Esophagus (tissue), 2 donors: ENCODE results near the gene CHMP6. TPM values are rescaled to one million over a fixed set of nuclear protein-coding genes. Genes with fewer than 3 reads are reported as not detected.

Experiments
- H3K27ac ChIP-seq, 2 donors: one replicate each; pipeline ENCODE4 v1.5.1; 2013; ENCODE audit warnings: low read depth in 2 of 2, mild to moderate bottlenecking in 2 of 2, inconsistent platforms in 1 of 2, low read length in 1 of 2, moderate library complexity in 1 of 2
- H3K27me3 ChIP-seq, 2 donors: one replicate each; pipeline ENCODE4 v1.6.1; 2013; ENCODE audit warnings: low read length in 2 of 2, control low read depth in 1 of 2, mild to moderate bottlenecking in 1 of 2; ENCODE audit not compliant: insufficient read depth in 2 of 2, control insufficient read depth in 1 of 2
- H3K36me3 ChIP-seq, 2 donors: one replicate each; pipeline ENCODE4 v1.6.1; 2013; ENCODE audit warnings: low read length in 1 of 2; ENCODE audit not compliant: control insufficient read depth in 2 of 2, insufficient read depth in 2 of 2
- H3K4me1 ChIP-seq, 2 donors: one replicate each; pipeline ENCODE4 v1.6.1; 2013; ENCODE audit warnings: low read length in 1 of 2; ENCODE audit not compliant: control insufficient read depth in 2 of 2, insufficient read depth in 2 of 2
- H3K4me3 ChIP-seq, 2 donors: one replicate each; pipeline ENCODE4 v1.5.1; 2013; ENCODE audit warnings: low read length in 2 of 2, mild to moderate bottlenecking in 2 of 2, low read depth in 1 of 2, moderate library complexity in 1 of 2
- H3K9me3 ChIP-seq, 2 donors: one replicate each; pipeline ENCODE4 v1.6.1; 2013; ENCODE audit warnings: mild to moderate bottlenecking in 2 of 2, low read depth in 1 of 2, low read length in 1 of 2, moderate library complexity in 1 of 2; ENCODE audit not compliant: control insufficient read depth in 2 of 2, insufficient read depth in 1 of 2
- WGBS, 2 donors: extraction: QIAGEN DNeasy Blood & Tissue Kit; methylation state at CpG; one replicate each; pipeline ENCODE4 v1.1.7; 2013; 5-methylcytosine and 5-hydroxymethylcytosine counted together
- polyA plus RNA-seq, 2 donors: library from polyadenylated mRNA; stranded (reverse); fragments of 200-250 nt; gene quantifications; one replicate each; pipeline ENCODE4 v1.2.3, GENCODE V29; 2013
- donor health status: healthy with polysubstance abuse.
- donor health status: Bipolar disorder and iron deficiency.

Gene CHMP6
- polyA plus RNA-seq, 2 donors, result 21.5 to 26.7 TPM

GRCh38 chr17:80981929-80982425, 9.7 kb upstream of the CHMP6 start:
- Histone ChIP-seq H3K27ac (no peak overlapping the region), H3K27me3 (no peaks in the 10 kb centered on the region), H3K9me3 (no peaks in the 10 kb centered on the region), H3K36me3 (no peaks in the 10 kb centered on the region), H3K4me3 (no peak overlapping the region), H3K4me1 (peaks cover 0 to 4% of the 10 kb centered on the region in 2 donors)
- WGBS, 2 donors, result 59 to 61% methylated on average over 16 to 17 of the region's 17 CpGs

DNA sequence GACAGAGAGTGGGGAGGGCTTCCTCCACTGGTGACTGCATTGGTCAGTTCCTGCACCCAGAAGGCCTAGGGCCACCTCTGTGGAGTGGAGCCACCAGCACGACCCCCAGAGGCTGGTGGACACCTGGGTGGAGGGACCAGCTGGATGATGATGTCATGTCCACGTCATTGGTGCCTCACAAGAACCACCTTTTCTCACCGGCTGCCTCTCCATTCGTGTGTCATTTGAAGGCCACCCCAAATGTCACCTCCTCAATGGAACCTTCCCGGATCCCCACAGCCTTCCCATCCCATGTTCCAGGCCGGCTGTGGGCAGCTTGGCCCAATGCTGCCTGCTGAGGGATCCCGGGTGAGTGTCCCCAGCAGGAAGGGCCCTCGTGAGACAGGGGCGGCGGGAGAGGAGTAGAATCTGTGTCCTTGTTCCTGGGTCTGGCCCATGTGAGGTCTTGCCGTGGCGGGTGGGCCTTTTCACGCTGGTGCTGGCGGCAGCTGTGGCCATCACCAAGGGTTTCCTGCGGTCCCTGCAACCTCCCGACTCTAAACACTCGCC, 9.1 kb upstream of the CHMP6 start:
- Histone ChIP-seq H3K36me3 (no peaks in the 10 kb centered on the region), H3K4me1 (peaks cover 0 to 4% of the 10 kb centered on the region in 2 donors), H3K4me3 (no peak overlapping the region), H3K9me3 (no peaks in the 10 kb centered on the region), H3K27ac (no peak overlapping the region), H3K27me3 (no peaks in the 10 kb centered on the region)
- WGBS, 2 donors, result 82 to 85% methylated on average over 17 of the region's 17 CpGs

- 82 to 84% methylated on average over 17 of the region's 17 CpGs for WGBS, 2 donors
- no peaks in the 10 kb centered on the region for H3K36me3 ChIP-seq
- no peak overlapping the region for H3K27ac ChIP-seq
- no peak overlapping the region for H3K4me3 ChIP-seq
- peaks cover 0 to 4% of the 10 kb centered on the region in 2 donors for H3K4me1 ChIP-seq
- no peaks in the 10 kb centered on the region for H3K27me3 ChIP-seq
- no peaks in the 10 kb centered on the region for H3K9me3 ChIP-seq
These were observed 8.1 kb upstream of the CHMP6 start for GRCh38 chr17:80983545-80983944.

DNA sequence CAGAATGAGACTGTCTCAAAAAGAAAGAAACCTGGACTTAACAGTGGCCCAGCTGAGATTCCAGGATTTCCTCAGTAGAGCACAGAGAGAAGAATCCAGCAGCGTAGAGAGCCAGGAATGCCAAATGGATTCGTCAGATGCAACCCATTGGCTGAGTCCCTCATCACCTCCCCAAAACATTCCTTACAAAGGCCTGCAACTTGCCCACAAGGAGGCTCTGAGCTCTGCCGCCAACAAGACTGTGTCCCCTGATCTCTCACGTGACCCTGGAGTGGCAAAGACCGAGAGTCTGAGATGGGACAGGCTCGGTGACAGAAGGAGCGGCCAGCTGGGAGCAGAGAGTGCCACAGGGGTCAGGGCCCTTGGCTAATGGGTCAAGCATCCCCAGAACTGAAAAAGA, 6.9 kb upstream of the CHMP6 start:
- H3K27me3 ChIP-seq, result no peaks in the 10 kb centered on the region
- no peaks in the 10 kb centered on the region for H3K36me3 ChIP-seq
- H3K9me3 ChIP-seq, result no peaks in the 10 kb centered on the region
- no peak overlapping the region for H3K27ac ChIP-seq
- H3K4me3 ChIP-seq, result no peak overlapping the region
- WGBS, 2 donors, result 59 to 60% methylated on average over 7 of the region's 7 CpGs
- H3K4me1 ChIP-seq, result peaks cover 3 to 9% of the 10 kb centered on the region in 2 donors

GRCh38 chr17:80986046-80986445, 5.6 kb upstream of the CHMP6 start:
- Histone ChIP-seq H3K4me3 (no peak overlapping the region), H3K27ac (no peak overlapping the region), H3K4me1 (peaks cover 3 to 7% of the 10 kb centered on the region in 2 donors), H3K9me3 (no peaks in the 10 kb centered on the region), H3K27me3 (no peaks in the 10 kb centered on the region), H3K36me3 (no peaks in the 10 kb centered on the region)
- 81% methylated on average over 7 of the region's 7 CpGs for WGBS, 2 donors

GRCh38 chr17:80986816-80987475, 4.7 kb upstream of the CHMP6 start:
- Histone ChIP-seq H3K36me3 (no peaks in the 10 kb centered on the region), H3K4me1 (peaks cover 3 to 7% of the 10 kb centered on the region in 2 donors), H3K4me3 (no peak overlapping the region), H3K9me3 (no peaks in the 10 kb centered on the region), H3K27ac (no peak overlapping the region), H3K27me3 (no peaks in the 10 kb centered on the region)
- 57 to 59% methylated on average over 18 of the region's 18 CpGs for WGBS, 2 donors

DNA sequence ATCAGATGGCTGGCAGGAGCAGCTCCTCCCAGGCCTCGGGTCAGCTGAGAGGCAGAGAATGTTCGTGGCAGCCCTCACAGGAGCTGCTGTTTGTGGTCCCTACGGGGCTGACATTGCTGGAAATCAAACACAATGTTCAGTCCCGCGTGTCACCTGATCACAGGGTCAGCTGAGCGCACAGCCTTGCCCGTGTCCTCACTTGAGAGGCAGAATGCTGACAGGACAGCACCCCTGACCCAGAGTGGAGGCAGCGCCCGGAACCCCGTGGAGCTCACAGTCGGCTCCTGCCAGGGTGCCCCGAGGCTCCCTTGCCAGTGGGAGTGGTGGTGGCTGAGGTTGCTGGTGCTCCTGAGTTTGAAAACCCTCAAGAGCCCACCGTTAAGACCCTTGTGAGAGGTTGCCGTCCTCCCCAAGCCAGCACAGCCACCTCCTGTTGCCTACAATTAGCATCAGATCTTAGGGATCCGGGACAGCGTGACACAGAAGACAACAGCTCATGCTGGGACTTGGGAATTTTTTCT, 3.6 kb upstream of the CHMP6 start:
- no peaks in the 10 kb centered on the region for H3K9me3 ChIP-seq
- no peak overlapping the region for H3K4me3 ChIP-seq
- H3K36me3 ChIP-seq, result no peaks in the 10 kb centered on the region
- H3K27ac ChIP-seq, result no peak overlapping the region
- H3K27me3 ChIP-seq, result no peaks in the 10 kb centered on the region
- H3K4me1 ChIP-seq, result peaks cover 4 to 9% of the 10 kb centered on the region in 2 donors
- WGBS, 2 donors, result 67 to 68% methylated on average over 16 of the region's 16 CpGs

- H3K36me3 ChIP-seq, result peaks cover 0 to 5% of the 10 kb centered on the region in 2 donors
- H3K9me3 ChIP-seq, result no peaks in the 10 kb centered on the region
- H3K27me3 ChIP-seq, result no peaks in the 10 kb centered on the region
- no peak overlapping the region for H3K4me3 ChIP-seq
- H3K27ac ChIP-seq, result no peak overlapping the region
- 50 to 57% methylated on average over 11 of the region's 11 CpGs for WGBS, 2 donors
- peaks cover 8 to 17% of the 10 kb centered on the region in 2 donors for H3K4me1 ChIP-seq
These were observed 2.1 kb upstream of the CHMP6 start for GRCh38 chr17:80989586-80989913.

DNA sequence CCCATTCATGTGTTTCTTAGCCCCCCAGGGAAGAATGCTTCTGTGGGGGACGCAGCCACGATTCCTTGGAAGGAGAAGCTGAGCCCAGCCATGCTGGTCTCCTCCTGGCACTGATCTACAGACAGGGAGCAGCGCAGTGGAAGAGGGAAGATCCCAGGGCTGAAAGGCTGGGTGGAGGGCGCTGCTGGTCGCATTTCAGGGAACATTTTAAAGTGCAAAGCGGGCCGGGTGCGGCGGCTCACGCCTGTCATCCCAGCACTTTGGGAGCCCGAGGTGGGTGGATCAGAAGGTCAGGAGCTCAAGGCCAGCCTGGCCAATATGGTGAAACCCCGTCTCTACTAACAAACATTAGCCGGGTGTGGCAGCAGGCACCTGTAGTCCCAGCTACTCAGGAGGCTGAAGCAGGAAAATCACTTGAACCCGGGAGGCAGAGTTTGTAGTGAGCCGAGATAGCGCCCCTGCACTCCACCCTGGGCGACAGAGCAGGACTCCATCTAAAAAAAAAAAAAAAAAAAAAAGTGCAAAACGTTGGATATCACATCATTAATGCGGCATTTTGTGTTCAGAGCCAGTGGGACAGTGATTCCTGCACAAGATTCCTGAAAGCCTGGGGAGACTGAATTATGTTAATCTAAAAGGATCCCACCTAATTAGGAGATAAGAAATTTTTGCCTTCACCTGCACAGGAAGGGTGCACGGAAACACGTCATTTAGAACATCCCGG, 558 bp upstream of the CHMP6 start:
- peaks cover 11 to 17% of the 10 kb centered on the region in 2 donors for H3K4me1 ChIP-seq
- no peaks in the 10 kb centered on the region for H3K27me3 ChIP-seq
- H3K9me3 ChIP-seq, result no peaks in the 10 kb centered on the region
- peak overlapping the region; percentile 89 to 91 for H3K4me3 ChIP-seq
- peaks cover 0 to 14% of the 10 kb centered on the region in 2 donors for H3K36me3 ChIP-seq
- WGBS, 2 donors, result 32 to 35% methylated on average over 22 of the region's 22 CpGs
- H3K27ac ChIP-seq, result peak overlapping the region in 1 of 2 donors; percentile 34
